ENCODE data around the gene UPK2. TPM values are rescaled to one million over a fixed set of nuclear protein-coding genes. Genes with fewer than 3 reads are reported as not detected.

Gene UPK2
- total RNA-seq (2014; rRNA removed; shearing (Covaris generic)), result not detected in 2 replicates

DNA sequence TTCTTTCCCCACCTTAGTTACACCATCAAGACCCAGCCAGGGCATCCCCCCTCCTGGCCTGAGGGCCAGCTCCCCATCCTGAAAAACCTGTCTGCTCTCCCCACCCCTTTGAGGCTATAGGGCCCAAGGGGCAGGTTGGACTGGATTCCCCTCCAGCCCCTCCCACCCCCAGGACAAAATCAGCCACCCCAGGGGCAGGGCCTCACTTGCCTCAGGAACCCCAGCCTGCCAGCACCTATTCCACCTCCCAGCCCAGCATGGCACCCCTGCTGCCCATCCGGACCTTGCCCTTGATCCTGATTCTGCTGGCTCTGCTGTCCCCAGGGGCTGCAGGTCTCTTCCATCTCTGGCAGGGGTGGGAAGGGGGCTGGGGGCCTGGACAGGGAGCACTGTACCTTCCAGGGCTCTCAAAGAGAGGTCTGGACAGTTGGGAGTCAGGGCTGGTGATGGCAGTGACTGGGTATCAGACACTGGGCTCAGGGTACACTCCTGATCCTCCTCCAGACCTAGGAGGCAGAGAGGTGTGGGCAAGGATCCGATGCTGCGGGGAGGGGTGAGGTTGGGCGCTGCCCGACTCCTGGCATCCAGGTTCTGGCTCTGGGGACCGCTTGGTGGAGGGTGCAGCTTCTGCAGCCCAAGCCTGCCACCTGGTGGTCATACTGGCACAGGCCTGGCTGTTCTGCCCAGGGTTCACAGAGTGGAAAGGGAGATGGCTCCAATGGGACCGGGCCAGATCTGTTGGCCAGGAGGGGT is at the start of gene UPK2:
TSS of gene UPK2 (plus strand) at position 205 of the 753 bp plus-strand sequence. CDS start at position 258, 53 bp downstream.
- no peak within 1 kb of the TSS for H3K4me3 ChIP-seq
- H3K4me1 ChIP-seq, result 0 out of 2 replicates have a peak, but pooled peaks cover 3% of the 10 kb centered on the region
- DNase-seq, result peak; percentile 70 to 81
- H3K27me3 ChIP-seq, result no peaks in the 10 kb centered on the region
- no peaks in the 10 kb centered on the region for H3K9me3 ChIP-seq (replicated peaks)
- no peaks in the 10 kb centered on the region for H3K36me3 ChIP-seq
- H3K27ac ChIP-seq, result no peak within 1 kb of the TSS

DNA sequence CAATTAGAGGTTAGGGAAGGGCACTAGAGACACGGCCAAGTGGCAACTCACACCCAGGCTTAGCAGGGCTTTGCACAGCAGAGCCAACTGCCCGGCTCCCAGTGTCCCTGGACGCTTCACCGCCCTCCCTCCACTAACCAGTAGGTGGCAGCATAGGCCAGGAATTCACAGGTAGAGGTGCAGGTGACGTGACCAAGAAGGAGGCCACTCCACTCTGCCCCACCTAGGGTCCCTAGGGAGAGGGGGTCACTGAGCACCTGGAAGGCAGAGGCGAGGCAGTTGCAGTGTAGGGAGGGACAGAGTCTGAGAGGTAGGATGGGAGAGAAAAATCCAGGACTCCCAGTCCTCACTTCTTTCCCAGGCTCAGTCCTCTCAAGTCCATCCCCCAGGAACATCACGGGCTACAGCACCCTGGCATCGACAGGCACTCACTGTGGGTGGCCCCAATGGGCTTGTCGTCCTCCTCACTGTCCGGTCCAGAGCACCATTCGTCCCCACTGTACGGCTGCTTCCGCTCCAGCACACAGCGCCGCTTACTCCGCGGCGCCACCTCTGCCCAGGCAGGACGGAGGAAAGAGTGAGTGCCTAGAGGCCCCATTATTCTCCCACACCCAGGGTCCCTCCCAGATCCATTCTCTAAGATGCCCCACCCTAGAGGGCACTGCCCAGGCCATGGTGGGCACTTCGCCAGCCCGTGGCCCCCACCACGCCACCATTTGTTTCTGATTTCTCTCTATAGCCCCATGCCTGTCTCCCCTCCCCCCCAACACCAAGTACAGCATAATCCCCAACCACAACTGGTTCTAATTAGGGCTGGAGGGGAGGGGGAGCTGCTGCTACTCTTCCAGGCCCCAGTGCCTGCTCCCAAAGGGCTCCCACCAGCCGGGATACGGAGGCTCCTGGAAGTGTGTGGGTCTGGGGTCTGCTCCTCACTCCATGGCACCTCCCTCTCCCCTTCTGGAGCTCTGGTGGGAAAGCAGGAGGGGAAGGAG is 48.8 kb upstream of the UPK2 start:
- H3K36me3 ChIP-seq, result no peaks in the 10 kb centered on the region
- no peak overlapping the region for H3K27ac ChIP-seq
- DNase-seq, result peak; percentile 60 to 85
- peaks cover 34% of the 10 kb centered on the region for H3K4me1 ChIP-seq
- H3K4me3 ChIP-seq, result no peak overlapping the region
- H3K9me3 ChIP-seq (replicated peaks), result no peaks in the 10 kb centered on the region
- no peaks in the 10 kb centered on the region for H3K27me3 ChIP-seq

GRCh38 chr11:118908264-118908663 is 47.8 kb upstream of the UPK2 start:
- no peaks in the 10 kb centered on the region for H3K9me3 ChIP-seq (replicated peaks)
- no peak overlapping the region for H3K4me3 ChIP-seq
- H3K4me1 ChIP-seq, result peaks cover 43% of the 10 kb centered on the region
- H3K27ac ChIP-seq, result no peak overlapping the region
- H3K27me3 ChIP-seq, result no peaks in the 10 kb centered on the region
- DNase-seq, result no peak
- no peaks in the 10 kb centered on the region for H3K36me3 ChIP-seq

- no peaks in the 10 kb centered on the region for H3K36me3 ChIP-seq
- H3K27ac ChIP-seq, result peak overlapping the region; percentile 92
- DNase-seq, result peak; percentile 88 to 89
Measured at GRCh38 chr11:118908901-118909618, 47.0 kb upstream of the UPK2 start.

DNA sequence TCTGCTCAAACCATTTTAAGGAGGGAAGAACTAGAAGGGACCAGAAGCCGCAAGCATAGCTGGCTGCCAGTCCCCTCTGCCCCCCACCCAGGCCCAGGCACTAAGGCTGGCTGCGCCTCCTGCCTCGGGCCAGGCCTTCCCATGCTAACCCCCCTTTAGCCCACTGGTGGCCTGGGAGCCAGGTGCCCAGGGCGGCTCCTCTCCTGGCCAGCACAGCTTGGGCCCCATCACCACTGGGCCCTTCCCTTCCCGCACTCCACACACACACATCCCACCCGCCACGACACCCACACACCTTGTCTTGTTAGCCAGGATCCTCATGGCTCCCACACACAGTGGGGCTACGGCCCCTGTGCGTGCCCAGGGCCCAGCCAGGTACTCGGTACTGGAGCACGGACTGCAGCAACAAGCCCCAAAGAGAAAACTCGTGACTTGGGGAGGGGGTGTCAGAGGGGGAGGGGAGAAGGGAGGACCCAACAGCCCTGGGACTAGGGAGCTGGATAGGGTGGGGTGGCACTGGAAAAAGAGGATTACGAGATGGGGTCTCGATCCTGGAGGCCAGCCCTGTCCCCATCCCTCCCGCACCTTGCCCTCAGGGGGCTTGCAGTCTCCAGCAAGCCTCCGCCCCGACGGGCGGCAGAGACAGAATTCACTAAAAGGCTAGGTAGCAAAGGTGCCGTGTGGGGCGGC is 46.3 kb upstream of the UPK2 start:
- Histone ChIP-seq H3K27ac (peak overlapping the region; percentile 92), H3K4me1 (peaks cover 56% of the 10 kb centered on the region), H3K9me3 (replicated peaks) (no peaks in the 10 kb centered on the region), H3K4me3 (peak overlapping the region; percentile 56), H3K27me3 (no peaks in the 10 kb centered on the region), H3K36me3 (no peaks in the 10 kb centered on the region)
- DNase-seq, result no peak

More at GRCh38 chr11:118908901-118909618, 47.0 kb upstream of the UPK2 start:
- Histone ChIP-seq H3K4me3 (peak overlapping the region; percentile 56), H3K4me1 (peaks cover 49% of the 10 kb centered on the region), H3K27me3 (no peaks in the 10 kb centered on the region), H3K9me3 (replicated peaks) (no peaks in the 10 kb centered on the region)

DNA sequence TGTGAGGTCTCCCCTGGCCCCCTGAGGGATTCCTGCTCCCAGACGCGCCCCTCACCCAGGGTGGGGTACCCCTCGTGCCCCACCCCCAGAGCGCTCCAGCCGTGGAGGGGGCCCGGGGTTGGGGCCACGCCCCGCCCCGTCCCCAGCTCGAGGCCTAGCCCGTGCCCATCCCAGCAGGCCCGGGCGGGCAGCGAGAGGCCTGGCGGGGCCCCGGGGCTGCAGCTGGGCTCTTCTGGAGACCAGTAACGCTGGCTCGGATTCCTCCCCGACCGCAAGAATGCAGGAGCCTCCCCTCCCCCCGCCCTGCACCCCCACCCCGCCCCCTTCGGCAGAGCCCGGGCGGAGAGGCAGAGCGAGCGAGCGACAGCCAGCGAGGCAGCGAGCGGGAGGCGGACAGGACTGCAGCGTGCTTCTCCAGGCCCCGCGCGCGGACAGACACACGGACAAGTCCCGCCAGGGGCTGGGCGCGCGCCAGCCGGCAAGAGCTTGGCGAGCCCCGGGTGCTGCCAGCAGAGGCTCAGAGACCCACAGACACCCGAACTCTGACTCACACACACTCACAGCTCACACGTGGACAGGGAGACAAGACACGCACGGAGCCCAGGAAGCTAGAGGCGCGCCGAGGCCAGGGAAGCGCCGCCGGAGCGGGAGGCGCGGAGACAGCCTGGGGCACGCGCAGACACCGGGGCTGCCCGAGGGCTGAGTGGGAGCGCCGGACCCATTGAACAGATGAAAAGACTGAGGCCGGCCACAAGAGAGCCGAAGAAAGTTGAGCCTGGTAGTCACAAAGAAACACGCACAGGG is 45.6 kb upstream of the UPK2 start:
- Histone ChIP-seq H3K36me3 (no peaks in the 10 kb centered on the region), H3K27me3 (no peaks in the 10 kb centered on the region), H3K9me3 (replicated peaks) (no peaks in the 10 kb centered on the region), H3K4me3 (peak overlapping the region; percentile 56), H3K27ac (peak overlapping the region; percentile 92), H3K4me1 (peaks cover 64% of the 10 kb centered on the region)
- peak; percentile 86 to 87 for DNase-seq

DNA sequence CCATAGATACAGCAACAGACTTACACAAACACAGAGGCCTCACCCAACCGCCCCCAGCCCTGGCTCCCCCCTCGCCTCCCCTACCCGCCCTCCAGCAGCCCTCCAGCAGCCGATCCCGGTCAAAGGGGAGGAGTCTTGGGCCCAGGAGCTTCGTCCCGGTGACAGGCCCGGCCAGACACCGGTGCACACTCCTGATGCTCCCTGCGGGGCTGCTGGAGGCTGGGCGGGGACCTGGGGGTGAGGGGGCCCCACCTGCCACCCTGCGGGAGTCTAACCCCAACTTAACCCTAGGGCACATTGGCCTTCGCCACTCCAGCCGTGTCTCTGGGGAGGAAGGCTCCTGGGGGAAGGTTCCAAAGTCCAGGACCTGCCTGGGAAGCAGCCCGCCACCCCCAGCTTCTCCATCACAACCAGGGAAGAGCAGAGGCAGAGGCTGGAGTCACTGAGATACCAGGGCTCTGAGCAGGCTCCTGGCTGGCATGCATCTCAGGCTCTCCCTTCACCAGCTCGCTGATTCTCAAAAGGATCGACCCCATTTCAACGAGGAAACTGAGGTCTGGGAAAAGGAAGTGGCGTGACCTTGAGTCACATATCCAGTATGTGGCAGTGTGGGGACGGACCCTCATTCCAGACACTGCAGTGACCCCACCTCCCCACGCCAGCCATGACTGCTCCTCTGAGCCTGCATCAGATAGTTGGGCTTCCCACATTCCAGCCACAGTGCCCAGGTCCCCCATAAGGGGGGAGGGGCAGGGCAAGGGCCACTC is 44.8 kb upstream of the UPK2 start:
- peak; percentile 40 to 42 for DNase-seq
- peak overlapping the region; percentile 56 for H3K4me3 ChIP-seq
- H3K4me1 ChIP-seq, result peaks cover 70% of the 10 kb centered on the region

GRCh38 chr11:118911880-118912741 is 44.0 kb upstream of the UPK2 start:
- peak overlapping the region; percentile 13; the same call in 1 of the 2 replicates for H3K4me3 ChIP-seq
- peak; percentile 76 to 81 for DNase-seq

More for the DNA sequence above, 44.8 kb upstream of the UPK2 start:
- Histone ChIP-seq H3K27ac (peak overlapping the region; percentile 92), H3K9me3 (replicated peaks) (no peaks in the 10 kb centered on the region), H3K27me3 (no peaks in the 10 kb centered on the region), H3K36me3 (no peaks in the 10 kb centered on the region)

GRCh38 chr11:118912742-118913410 is 43.2 kb upstream of the UPK2 start:
- Histone ChIP-seq H3K4me1 (peaks cover 75% of the 10 kb centered on the region), H3K36me3 (no peaks in the 10 kb centered on the region), H3K27me3 (no peaks in the 10 kb centered on the region), H3K27ac (peak overlapping the region; percentile 92), H3K9me3 (replicated peaks) (no peaks in the 10 kb centered on the region), H3K4me3 (no peak overlapping the region)
- no peak for DNase-seq

More at GRCh38 chr11:118911880-118912741, 44.0 kb upstream of the UPK2 start:
- Histone ChIP-seq H3K27ac (peak overlapping the region; percentile 92), H3K4me1 (peaks cover 76% of the 10 kb centered on the region), H3K27me3 (no peaks in the 10 kb centered on the region), H3K36me3 (no peaks in the 10 kb centered on the region), H3K9me3 (replicated peaks) (no peaks in the 10 kb centered on the region)

DNA sequence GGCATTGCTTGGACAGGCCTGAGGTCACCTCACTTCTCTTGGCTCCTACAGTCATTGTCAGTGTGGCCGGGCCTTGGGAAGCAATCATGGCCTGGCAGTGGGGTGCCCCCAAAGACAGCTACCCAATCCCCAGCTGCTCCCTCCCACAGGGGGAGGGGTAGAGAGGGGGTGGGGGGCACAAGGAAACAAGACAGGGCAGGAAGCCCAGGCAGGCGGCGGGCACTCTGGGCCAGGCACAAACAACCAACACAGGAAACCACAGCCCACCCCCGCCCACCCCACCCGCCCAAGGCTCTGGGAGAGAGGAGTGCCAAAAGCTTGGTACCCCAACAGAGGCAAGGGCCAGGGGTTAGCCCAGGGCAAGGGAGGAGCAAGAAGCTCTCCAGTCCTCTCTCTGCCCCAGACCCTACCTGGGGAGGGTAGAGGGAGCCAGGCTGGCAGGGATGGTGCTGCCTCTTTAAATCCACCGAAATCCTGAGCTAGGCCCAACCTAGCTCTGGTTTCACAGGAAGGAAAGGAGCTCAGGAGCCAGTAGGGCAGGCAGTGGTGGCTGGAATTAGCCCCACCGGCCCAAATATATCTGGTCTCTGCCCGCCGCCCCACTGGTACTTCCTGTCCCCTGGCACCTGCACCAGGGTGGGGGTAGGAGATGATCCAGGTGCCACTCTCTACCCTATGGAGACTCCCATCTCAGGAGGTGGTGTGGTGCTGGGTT is 42.5 kb upstream of the UPK2 start:
- no peaks in the 10 kb centered on the region for H3K27me3 ChIP-seq
- DNase-seq, result no peak
- H3K9me3 ChIP-seq (replicated peaks), result no peaks in the 10 kb centered on the region
- H3K36me3 ChIP-seq, result no peaks in the 10 kb centered on the region
- peaks cover 74% of the 10 kb centered on the region for H3K4me1 ChIP-seq
- peak overlapping the region; percentile 92 for H3K27ac ChIP-seq
- H3K4me3 ChIP-seq, result no peak overlapping the region

Measured in SJCRH30 (cell line).